ENCODE results near the gene CCDC40. TPM values are rescaled to one million over a fixed set of nuclear protein-coding genes. Genes with fewer than 3 reads are reported as not detected.
A peak's percentile ranks its signal among the peaks of the same experiment; 100 is the strongest.

Gene CCDC40
- total and polyA plus RNA-seq, 4 experiments from 2014 or later, result 0.28 to 1.3 TPM; not detected in 2

- Mint-ChIP-seq H3K27ac (no peak overlapping the region), H3K4me3 (no peak overlapping the region), H3K9me3 (no peaks in the 10 kb centered on the region), H3K36me3 (no peaks in the 10 kb centered on the region), H3K4me1 (peaks cover 19 to 34% (median 27%) of the 10 kb centered on the region in 4 donors), H3K27me3 (no peaks in the 10 kb centered on the region)
- Histone ChIP-seq H3K36me3 (ENCODE audit: insufficient read depth, low read length) (no peaks in the 10 kb centered on the region), H3K27me3 (ENCODE audit: insufficient read depth, low read length) (no peaks in the 10 kb centered on the region), H3K4me1 (ENCODE audit: insufficient read depth, low read length) (peaks cover 33% of the 10 kb centered on the region), H3K4me3 (ENCODE audit: low read length in 2 of 2) (no peak overlapping the region), H3K9me3 (ENCODE audit: control insufficient read depth in 1 of 2, low read length in 2 of 2) (no peaks in the 10 kb centered on the region), H3K27ac (ENCODE audit: low read depth, low read length) (no peak overlapping the region)
- ChIA-PET CTCF (ENCODE audit: partially characterized antibody) (interaction anchor here (5.0 kb wide), 1 partner anchor 8 kb away, joined by 41 read pairs; no protein-coding TSS in a partner anchor), POLR2A (ENCODE audit: partially characterized antibody) (no interaction called here)
- intact Hi-C loops (cut with micrococcal nuclease), result loop anchor here (10.0 kb wide), 1 partner anchor 84 kb away; no protein-coding TSS in a partner anchor
- DNase-seq, result no peak
Observed at GRCh38 chr17:80000981-80001775, 35.3 kb upstream of the CCDC40 start.

- Mint-ChIP-seq H3K9me3 (no peaks in the 10 kb centered on the region), H3K36me3 (no peaks in the 10 kb centered on the region), H3K4me1 (peaks cover 11 to 26% (median 19%) of the 10 kb centered on the region in 4 donors), H3K4me3 (no peak overlapping the region), H3K27me3 (no peaks in the 10 kb centered on the region), H3K27ac (no peak overlapping the region)
- Histone ChIP-seq H3K27me3 (ENCODE audit: insufficient read depth, low read length) (no peaks in the 10 kb centered on the region), H3K4me1 (ENCODE audit: insufficient read depth, low read length) (peaks cover 25% of the 10 kb centered on the region), H3K27ac (ENCODE audit: low read depth, low read length) (no peak overlapping the region), H3K9me3 (ENCODE audit: control insufficient read depth in 1 of 2, low read length in 2 of 2) (no peaks in the 10 kb centered on the region), H3K36me3 (ENCODE audit: insufficient read depth, low read length) (no peaks in the 10 kb centered on the region), H3K4me3 (ENCODE audit: low read length in 2 of 2) (no peak overlapping the region)
- ChIA-PET CTCF (ENCODE audit: partially characterized antibody) (no interaction called here), POLR2A (ENCODE audit: partially characterized antibody) (no interaction called here)
- no peak for DNase-seq
- intact Hi-C loops (cut with micrococcal nuclease), result loop anchor here (10.0 kb wide), 1 partner anchor 83 kb away; no protein-coding TSS in a partner anchor
Observed at GRCh38 chr17:80002070-80002641, 34.3 kb upstream of the CCDC40 start.

- Histone ChIP-seq H3K4me3 (ENCODE audit: low read length in 2 of 2) (no peak overlapping the region), H3K27me3 (ENCODE audit: insufficient read depth, low read length) (no peaks in the 10 kb centered on the region), H3K4me1 (ENCODE audit: insufficient read depth, low read length) (peaks cover 17% of the 10 kb centered on the region), H3K36me3 (ENCODE audit: insufficient read depth, low read length) (no peaks in the 10 kb centered on the region), H3K9me3 (ENCODE audit: control insufficient read depth in 1 of 2, low read length in 2 of 2) (no peaks in the 10 kb centered on the region), H3K27ac (ENCODE audit: low read depth, low read length) (no peak overlapping the region)
- intact Hi-C loops (cut with micrococcal nuclease), result loop anchor here (10.0 kb wide), 1 partner anchor 82 kb away; no protein-coding TSS in a partner anchor
- Mint-ChIP-seq H3K9me3 (no peaks in the 10 kb centered on the region), H3K27ac (no peak overlapping the region), H3K27me3 (no peaks in the 10 kb centered on the region), H3K4me1 (peaks cover 5 to 18% (median 13%) of the 10 kb centered on the region in 4 donors), H3K36me3 (no peaks in the 10 kb centered on the region), H3K4me3 (no peak overlapping the region)
- ChIA-PET CTCF (ENCODE audit: partially characterized antibody) (interaction anchor here (1.5 kb wide), 1 partner anchor 11 kb away, joined by 3 read pairs; no protein-coding TSS in a partner anchor), POLR2A (ENCODE audit: partially characterized antibody) (no interaction called here)
- DNase-seq, result no peak
Observed at GRCh38 chr17:80002690-80003490, 33.6 kb upstream of the CCDC40 start.

GRCh38 chr17:80003969-80004368, 32.5 kb upstream of the CCDC40 start:
- ChIA-PET POLR2A (ENCODE audit: partially characterized antibody) (interaction anchor here (3.2 kb wide), 1 partner anchor 7 kb away, joined by 12 read pairs; no protein-coding TSS in a partner anchor), CTCF (ENCODE audit: partially characterized antibody) (interaction anchor here (1.4 to 2.7 kb wide), 3 partner anchors 12 to 25 kb away, joined by 3 to 8 read pairs (median 3); no protein-coding TSS in a partner anchor)
- H3K4me3 Mint-ChIP-seq, result no peak overlapping the region
- no peak for DNase-seq
- Histone ChIP-seq H3K27ac (ENCODE audit: low read depth, low read length) (no peak overlapping the region), H3K4me1 (ENCODE audit: insufficient read depth, low read length) (peaks cover 8% of the 10 kb centered on the region), H3K36me3 (ENCODE audit: insufficient read depth, low read length) (no peaks in the 10 kb centered on the region), H3K9me3 (ENCODE audit: control insufficient read depth in 1 of 2, low read length in 2 of 2) (no peaks in the 10 kb centered on the region), H3K27me3 (ENCODE audit: insufficient read depth, low read length) (no peaks in the 10 kb centered on the region), H3K4me3 (ENCODE audit: low read length in 2 of 2) (no peak overlapping the region)
- H3K4me1 Mint-ChIP-seq, result peaks cover 3 to 14% (median 6%) of the 10 kb centered on the region in 4 donors
- H3K9me3 Mint-ChIP-seq, result no peaks in the 10 kb centered on the region
- intact Hi-C loops (cut with micrococcal nuclease), result loop anchor here (10.0 kb wide), 1 partner anchor 81 kb away; no protein-coding TSS in a partner anchor
- no peak overlapping the region for H3K27ac Mint-ChIP-seq
- H3K36me3 Mint-ChIP-seq, result no peaks in the 10 kb centered on the region
- no peaks in the 10 kb centered on the region for H3K27me3 Mint-ChIP-seq

GRCh38 chr17:80005360-80006338, 30.8 kb upstream of the CCDC40 start:
- peak; percentile 54 to 63 (median 59) for DNase-seq
- Histone ChIP-seq H3K27ac (ENCODE audit: low read depth, low read length) (no peak overlapping the region), H3K36me3 (ENCODE audit: insufficient read depth, low read length) (no peaks in the 10 kb centered on the region), H3K27me3 (ENCODE audit: insufficient read depth, low read length) (no peaks in the 10 kb centered on the region), H3K4me1 (ENCODE audit: insufficient read depth, low read length) (peaks cover 6% of the 10 kb centered on the region), H3K9me3 (ENCODE audit: control insufficient read depth in 1 of 2, low read length in 2 of 2) (no peaks in the 10 kb centered on the region), H3K4me3 (ENCODE audit: low read length in 2 of 2) (no peak overlapping the region)
- intact Hi-C loops (cut with micrococcal nuclease), result loop anchor here (10.0 kb wide), 1 partner anchor 79 kb away; no protein-coding TSS in a partner anchor
- H3K4me3 Mint-ChIP-seq, result peak overlapping the region in 2 of 8 donors; percentile 6 to 10
- CTCF ChIA-PET (ENCODE audit: partially characterized antibody), result interaction anchor here (0.7 to 3.4 kb wide), 12 partner anchors 8 to 77 kb away, joined by 3 to 24 read pairs (median 5); no protein-coding TSS in a partner anchor
- POLR2A ChIA-PET (ENCODE audit: partially characterized antibody), result interaction anchor here (0.8 to 3.2 kb wide), 3 partner anchors 7 to 14 kb away, joined by 3 to 12 read pairs (median 3); no protein-coding TSS in a partner anchor
- H3K36me3 Mint-ChIP-seq, result no peaks in the 10 kb centered on the region
- H3K4me1 Mint-ChIP-seq, result peaks cover 1 to 14% (median 6%) of the 10 kb centered on the region in 4 donors
- H3K27me3 Mint-ChIP-seq, result no peaks in the 10 kb centered on the region
- H3K27ac Mint-ChIP-seq, result peak overlapping the region in 4 of 7 donors; percentile 6 to 74 (median 60)
- H3K9me3 Mint-ChIP-seq, result no peaks in the 10 kb centered on the region

GRCh38 chr17:80006339-80006720, 30.1 kb upstream of the CCDC40 start:
- no peaks in the 10 kb centered on the region for H3K36me3 ChIP-seq (ENCODE audit: insufficient read depth, low read length)
- peaks cover 6% of the 10 kb centered on the region for H3K4me1 ChIP-seq (ENCODE audit: insufficient read depth, low read length)
- no peak overlapping the region for H3K27ac ChIP-seq (ENCODE audit: low read depth, low read length)
- no peaks in the 10 kb centered on the region for H3K9me3 Mint-ChIP-seq
- CTCF ChIA-PET (ENCODE audit: partially characterized antibody), result interaction anchor here (0.8 to 3.4 kb wide), 6 partner anchors 9 to 246 kb away, joined by 3 to 24 read pairs (median 7); no protein-coding TSS in a partner anchor
- peak overlapping the region in 1 of 8 donors; percentile 6 for H3K4me3 Mint-ChIP-seq
- H3K9me3 ChIP-seq (ENCODE audit: control insufficient read depth in 1 of 2, low read length in 2 of 2), result no peaks in the 10 kb centered on the region
- H3K27me3 ChIP-seq (ENCODE audit: insufficient read depth, low read length), result no peaks in the 10 kb centered on the region
- peaks cover 1 to 14% (median 6%) of the 10 kb centered on the region in 4 donors for H3K4me1 Mint-ChIP-seq
- POLR2A ChIA-PET (ENCODE audit: partially characterized antibody), result interaction anchor here (1.0 to 3.2 kb wide), 2 partner anchors 8 to 10 kb away, joined by 3 to 12 read pairs; no protein-coding TSS in a partner anchor
- H3K36me3 Mint-ChIP-seq, result no peaks in the 10 kb centered on the region
- intact Hi-C loops (cut with micrococcal nuclease), result loop anchor here (10.0 kb wide), 1 partner anchor 78 kb away; no protein-coding TSS in a partner anchor
- H3K4me3 ChIP-seq (ENCODE audit: low read length in 2 of 2), result no peak overlapping the region
- no peak for DNase-seq
- no peaks in the 10 kb centered on the region for H3K27me3 Mint-ChIP-seq
- H3K27ac Mint-ChIP-seq, result peak overlapping the region in 4 of 7 donors; percentile 6 to 74 (median 60)

All from CD4-positive, alpha-beta memory T cell (primary cell).